GM23338 (cell line): ENCODE results near the gene C1QTNF8. TPM values are rescaled to one million over a fixed set of nuclear protein-coding genes. Genes with fewer than 3 reads are reported as not detected.

ENCODE experiments used
- ATAC-seq: fragments of 200-7000 bp; cut with Tn5 transposase; 3 replicates; pipeline ENCODE4 v1.9.1; 2020
- DNase-seq: peaks from one replicate; pipeline ENCODE4 v3.0.0-alpha.2; 2015; ENCODE audit warnings: low spot score
- H2AFZ ChIP-seq: fragments of 200-600 bp; sonication (generic); 2 replicates; pipeline ENCODE4 v1.8.0; 2016; ENCODE audit warnings: antibody characterized with exemption, mild to moderate bottlenecking, moderate library complexity
- H3F3A ChIP-seq: fragments of 200-600 bp; sonication (generic); replicated peaks from 2 replicates; pipeline ENCODE4 v1.8.0; 2017; ENCODE audit warnings: antibody characterized with exemption, mixed run types, low read depth
- H3K27ac ChIP-seq: fragments of 200-600 bp; sonication (generic); 2 replicates; pipeline ENCODE4 v1.6.1; 2016; ENCODE audit warnings: low read depth
- H3K27me3 ChIP-seq: fragments of 200-600 bp; sonication (generic); 2 replicates; pipeline ENCODE4 v1.8.0; 2016; ENCODE audit warnings: mild to moderate bottlenecking, mixed run types, moderate library complexity; ENCODE audit not compliant: insufficient read depth
- H3K36me3 ChIP-seq: fragments of 200-600 bp; sonication (generic); 2 replicates; pipeline ENCODE4 v1.8.0; 2016; ENCODE audit warnings: mild to moderate bottlenecking; ENCODE audit not compliant: insufficient read depth
- H3K4me1 ChIP-seq: fragments of 200-600 bp; sonication (generic); 2 replicates; pipeline ENCODE4 v1.8.0; 2016; ENCODE audit warnings: mild to moderate bottlenecking, moderate library complexity; ENCODE audit not compliant: insufficient read depth
- H3K4me2 ChIP-seq: fragments of 200-600 bp; sonication (generic); 2 replicates; pipeline ENCODE4 v1.7.1; 2017; ENCODE audit warnings: mixed run types
- H3K4me3 ChIP-seq: fragments of 200-600 bp; sonication (generic); 2 replicates; pipeline ENCODE4 v1.6.1; 2016; ENCODE audit warnings: mixed run types
- H3K79me2 ChIP-seq: fragments of 200-600 bp; sonication (generic); replicated peaks from 2 replicates; pipeline ENCODE4 v1.8.0; 2017; ENCODE audit warnings: mild to moderate bottlenecking; ENCODE audit not compliant: insufficient read depth
- H3K9me2 ChIP-seq: fragments of 200-600 bp; sonication (generic); 2 replicates; pipeline ENCODE4 v1.8.0; 2017; ENCODE audit not compliant: insufficient read depth
- H4K20me1 ChIP-seq: fragments of 200-600 bp; sonication (generic); replicated peaks from 2 replicates; pipeline ENCODE4 v1.8.0; 2017; ENCODE audit warnings: mild to moderate bottlenecking; ENCODE audit not compliant: insufficient read depth
- H3K27ac Mint-ChIP-seq: 2 replicates; pipeline ENCODE4 v1.8.0; 2020; ENCODE audit warnings: inconsistent platforms, mild to moderate bottlenecking, moderate library complexity, mixed read lengths
- H3K27me3 Mint-ChIP-seq: 3 replicates; pipeline ENCODE4 v1.8.0; 2022; ENCODE audit warnings: low read depth, mild to moderate bottlenecking, moderate library complexity, mixed read lengths, inconsistent platforms; ENCODE audit not compliant: insufficient read depth, poor library complexity
- H3K36me3 Mint-ChIP-seq: 3 replicates; pipeline ENCODE4 v1.8.0; 2021; ENCODE audit warnings: low read depth, mild to moderate bottlenecking, inconsistent platforms, moderate library complexity, mixed read lengths
- H3K4me1 Mint-ChIP-seq: 3 replicates; pipeline ENCODE4 v1.8.0; 2020; ENCODE audit warnings: mild to moderate bottlenecking, inconsistent platforms, mixed read lengths
- H3K4me3 Mint-ChIP-seq: 3 replicates; pipeline ENCODE4 v1.8.0; 2021; ENCODE audit warnings: moderate library complexity, mild to moderate bottlenecking, inconsistent platforms, mixed read lengths
- H3K9me3 Mint-ChIP-seq: 3 replicates; pipeline ENCODE4 v1.8.0; 2020; ENCODE audit warnings: moderate library complexity, mild to moderate bottlenecking, inconsistent platforms, mixed read lengths
- CREB1 ChIP-seq: fragments of 250-450 bp; sonication (Bioruptor Pico); IDR thresholded peaks from 2 replicates; pipeline ENCODE4 v1.5.0; 2020; ENCODE audit warnings: low read depth, mild to moderate bottlenecking, moderate library complexity
- CTCF ChIP-seq, 2 experiments: fragments of 200-600 bp in 1 of 2; sonication (generic) in 1 of 2; conservative IDR thresholded peaks; 2 replicates each; pipeline versions ENCODE4 v1.5.1 to v1.6.1; 2016 to 2017; ENCODE audit warnings: antibody characterized with exemption in 2 of 2, low read depth in 2 of 2, mild to moderate bottlenecking in 2 of 2, moderate library complexity in 1 of 2
- ETS1 ChIP-seq: IDR thresholded peaks from 2 replicates; pipeline ENCODE4 v1.6.1; 2016; ENCODE audit warnings: antibody characterized with exemption
- EZH2 ChIP-seq: fragments of 200-600 bp; sonication (generic); IDR thresholded peaks from one replicate; pipeline ENCODE4 v1.8.0; 2017; ENCODE audit warnings: antibody characterized with exemption, mild to moderate bottlenecking, low read depth; ENCODE audit not compliant: unreplicated experiment
- EZH2phosphoT487 ChIP-seq: fragments of 200-600 bp; sonication (generic); IDR thresholded peaks from one replicate; pipeline ENCODE4 v1.8.1; 2018; ENCODE audit warnings: antibody characterized with exemption; ENCODE audit not compliant: unreplicated experiment
- JUNB ChIP-seq: IDR thresholded peaks from one replicate; pipeline ENCODE4 v1.6.1; 2016; ENCODE audit warnings: antibody characterized with exemption; ENCODE audit not compliant: unreplicated experiment
- NANOG ChIP-seq: IDR thresholded peaks from 2 replicates; pipeline ENCODE4 v1.6.1; 2016; ENCODE audit warnings: antibody characterized with exemption, borderline replicate concordance
- POLR2AphosphoS5 ChIP-seq: IDR thresholded peaks from 2 replicates; pipeline ENCODE4 v1.6.1; 2016; ENCODE audit warnings: antibody characterized with exemption, low read depth
- REST ChIP-seq: IDR thresholded peaks from one replicate; pipeline ENCODE4 v1.6.1; 2018; ENCODE audit warnings: antibody characterized with exemption; ENCODE audit not compliant: unreplicated experiment
- STAT1 ChIP-seq: IDR thresholded peaks from one replicate; pipeline ENCODE4 v1.6.1; 2016; ENCODE audit warnings: antibody characterized with exemption; ENCODE audit not compliant: unreplicated experiment
- ZNF114 ChIP-seq: fragments of 250-450 bp; sonication (Bioruptor Pico); IDR thresholded peaks from 2 replicates; pipeline ENCODE4 v1.5.0; 2020; ENCODE audit warnings: mild to moderate bottlenecking, moderate library complexity
- ZNF331 ChIP-seq: fragments of 250-450 bp; sonication (Bioruptor Pico); IDR thresholded peaks from 2 replicates; pipeline ENCODE4 v1.5.0; 2020; ENCODE audit warnings: low read depth, mild to moderate bottlenecking, moderate library complexity
- polyA plus RNA-seq: library from polyadenylated mRNA; unstranded; fragments of >200 nt; fragmentation: Nextera tagmentation; extraction: Ambion mirVana; gene quantifications from 2 replicates; pipeline ENCODE4 v1.2.1, GENCODE V29; 2016
- total RNA-seq: library from RNA; depleted of rRNA; stranded (reverse); fragments of >200 nt; shearing (Covaris generic); gene quantifications from 2 replicates; pipeline ENCODE4 v1.2.3, GENCODE V29; 2014

Gene C1QTNF8
- total and polyA plus RNA-seq, 2 experiments from 2014 or later = not detected

GRCh38 chr16:1062895-1063294 lies 33.1 kb downstream of the C1QTNF8 start:
- H3K27ac ChIP-seq = no peak overlapping the region
- H3K4me1 ChIP-seq = no peaks in the 10 kb centered on the region
- no peaks in the 10 kb centered on the region for H3K9me2 ChIP-seq

More at GRCh38 chr16:1062895-1063294, 33.1 kb downstream of the C1QTNF8 start:
- H3K9me3 Mint-ChIP-seq = peaks cover 8% of the 10 kb centered on the region
- H4K20me1 ChIP-seq = no peaks in the 10 kb centered on the region
- H2AFZ ChIP-seq = no peak overlapping the region
- H3F3A ChIP-seq = no peaks in the 10 kb centered on the region
- H3K4me3 ChIP-seq = no peak overlapping the region
- TF ChIP-seq POLR2AphosphoS5 (no peak), ETS1 (no peak), CTCF (conservative IDR thresholded peaks at IDR 0.05; ENCODE audit: low read depth in 2 of 2) (no peak), ZNF114 (no peak), EZH2phosphoT487 (no peak), CREB1 (no peak), EZH2 (no peak), JUNB (no peak), STAT1 (no peak), REST (no peak), NANOG (no peak), ZNF331 (no peak)
- no peak overlapping the region for H3K27ac Mint-ChIP-seq
- H3K4me3 Mint-ChIP-seq = no peak overlapping the region
- no peaks in the 10 kb centered on the region for H3K36me3 ChIP-seq
- DNase-seq (no peak), ATAC-seq (no peak)
- H3K79me2 ChIP-seq = no peaks in the 10 kb centered on the region
- H3K27me3 ChIP-seq = no peaks in the 10 kb centered on the region
- peaks cover 3% of the 10 kb centered on the region for H3K27me3 Mint-ChIP-seq
- no peaks in the 10 kb centered on the region; the same call in 2 of the 3 replicates for H3K4me1 Mint-ChIP-seq
- H3K36me3 Mint-ChIP-seq = peaks cover 3% of the 10 kb centered on the region; the same call in 1 of the 3 replicates
- no peak overlapping the region for H3K4me2 ChIP-seq
